ENCODE data around the gene IVNS1ABP.
"Not testable (repeated sequence)": the region's sequence is repeated elsewhere in the genome, so short reads cannot be mapped to it uniquely, and the experiment has no call there.

The IVNS1ABP gene

DNA sequence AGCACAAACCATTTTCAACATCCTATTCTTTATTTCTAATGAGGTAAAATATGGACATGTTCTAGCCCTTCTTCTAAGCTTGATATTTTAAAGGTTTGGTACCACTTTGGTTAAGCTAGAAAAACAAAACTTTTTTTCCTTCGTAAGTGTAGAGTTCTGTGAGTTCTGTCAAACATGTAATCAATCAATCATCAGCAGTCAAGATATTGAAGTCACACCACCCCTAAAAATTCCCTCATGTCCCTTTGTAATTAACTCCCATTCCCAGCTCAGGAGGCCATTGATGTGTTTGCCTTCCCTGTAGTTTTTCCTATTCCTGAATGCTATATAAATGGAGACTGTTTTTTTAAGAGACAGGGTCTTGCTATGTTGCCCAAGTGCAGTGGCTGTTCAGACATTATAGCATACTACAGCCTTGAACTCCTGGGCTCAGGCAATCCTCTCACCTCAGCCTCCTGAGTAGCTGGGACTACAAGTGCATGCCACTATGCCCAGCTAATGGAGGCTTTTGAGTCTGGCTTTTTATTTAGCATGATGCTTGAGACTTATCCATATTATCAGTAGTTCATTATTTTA lies 23.0 kb downstream of the IVNS1ABP start:
- DNase-seq (ENCODE audit: low read depth), result no peak

DNA sequence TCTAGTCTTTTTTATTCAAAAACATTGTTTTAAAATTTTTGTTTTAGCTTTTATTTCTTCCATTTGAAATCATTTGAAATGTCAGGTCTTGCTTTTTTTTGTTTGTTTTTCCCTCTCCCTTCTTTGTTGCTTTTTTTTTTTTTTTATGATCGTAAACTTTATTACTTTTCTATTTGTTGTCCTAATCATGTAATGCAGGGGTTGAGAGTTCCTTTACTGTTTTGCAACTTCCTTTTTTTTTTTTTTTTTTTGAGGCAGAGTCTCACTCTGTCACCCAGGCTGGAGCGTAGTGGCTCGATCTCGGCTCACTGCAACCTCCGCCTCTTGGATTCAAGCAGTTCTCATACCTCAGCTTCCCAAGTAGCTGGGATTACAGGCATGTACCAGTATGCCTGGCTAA lies 24.8 kb downstream of the IVNS1ABP start:
- DNase-seq (ENCODE audit: low read depth), result no peak

DNA sequence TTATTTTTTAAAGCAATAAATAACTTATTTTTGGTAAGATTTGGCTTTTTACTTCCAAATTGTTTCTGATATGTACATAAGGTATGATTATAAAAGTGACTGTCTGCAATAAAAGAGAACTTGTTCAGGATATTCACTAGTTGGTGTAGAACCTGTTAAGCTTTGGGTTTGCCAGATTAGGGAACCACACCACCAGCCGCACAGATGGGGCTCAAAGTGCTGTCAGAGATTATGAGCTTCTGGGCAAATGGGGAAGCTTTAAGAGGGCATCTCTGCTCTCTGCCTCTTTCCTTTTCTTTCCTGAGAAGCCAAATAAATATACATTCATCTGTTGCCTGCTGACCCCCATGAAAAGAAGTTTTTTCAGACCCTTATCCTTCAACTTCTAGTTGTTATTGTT lies 25.4 kb downstream of the IVNS1ABP start:
- DNase-seq (ENCODE audit: low read depth), result no peak

DNA sequence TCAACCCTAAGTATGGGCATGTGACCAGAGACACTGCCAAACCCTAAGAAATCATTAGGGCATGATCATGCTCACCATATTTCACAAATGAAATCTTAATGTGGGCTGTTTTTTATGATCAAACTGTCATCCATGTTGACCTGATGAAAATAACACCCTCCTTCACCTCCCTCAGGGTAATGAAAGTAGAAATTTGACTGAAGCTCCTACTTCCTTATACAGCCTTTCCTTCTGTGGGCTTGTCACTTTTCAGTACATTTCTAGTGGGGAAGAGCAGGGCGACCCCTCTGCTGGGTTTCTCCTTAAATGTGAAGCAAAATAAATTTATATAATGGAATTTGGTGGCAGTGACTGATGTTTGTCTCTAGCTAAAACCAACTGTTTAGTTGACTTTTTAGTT lies 25.9 kb downstream of the IVNS1ABP start:
- DNase-seq (ENCODE audit: low read depth), result no peak

DNA sequence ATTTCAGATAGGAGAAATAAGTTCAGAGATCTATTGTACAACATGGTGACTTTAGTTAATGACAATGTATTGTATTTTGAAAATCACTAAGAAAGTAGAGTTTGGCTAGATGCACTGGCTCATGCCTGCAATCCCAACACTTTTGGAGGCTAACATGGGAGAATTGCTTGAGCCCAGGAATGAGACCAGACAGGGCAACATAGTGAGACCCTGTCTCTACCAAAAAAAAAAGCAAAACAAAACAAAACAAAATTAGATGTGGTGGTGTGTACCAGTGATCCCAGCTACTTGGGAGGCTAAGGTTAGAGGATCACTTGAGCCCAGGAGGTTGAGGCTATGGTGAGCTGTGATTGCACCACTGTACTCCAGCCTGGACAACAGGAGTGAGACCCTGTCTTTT lies 27.2 kb downstream of the IVNS1ABP start:
- no peak for DNase-seq (ENCODE audit: low read depth)

DNA sequence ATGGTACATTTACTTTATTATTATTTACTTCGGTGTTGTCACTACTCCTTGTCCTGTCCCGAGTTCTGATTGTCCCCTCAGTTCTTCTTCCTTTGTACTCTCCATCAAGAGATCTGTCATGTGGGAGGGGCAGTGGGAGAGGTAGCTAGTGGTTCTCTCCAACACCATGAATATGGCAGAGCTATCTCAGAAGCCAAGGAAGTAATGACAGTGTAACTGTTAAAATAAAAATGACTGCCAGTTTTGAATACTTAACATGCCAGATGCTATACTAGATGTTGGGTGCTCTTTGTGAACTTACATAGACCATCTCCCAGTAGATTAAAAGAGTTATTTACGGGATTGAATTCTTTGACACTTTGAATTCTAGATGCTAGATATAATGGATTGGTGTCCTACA lies 28.6 kb downstream of the IVNS1ABP start:
- no peak for DNase-seq (ENCODE audit: low read depth)

DNA sequence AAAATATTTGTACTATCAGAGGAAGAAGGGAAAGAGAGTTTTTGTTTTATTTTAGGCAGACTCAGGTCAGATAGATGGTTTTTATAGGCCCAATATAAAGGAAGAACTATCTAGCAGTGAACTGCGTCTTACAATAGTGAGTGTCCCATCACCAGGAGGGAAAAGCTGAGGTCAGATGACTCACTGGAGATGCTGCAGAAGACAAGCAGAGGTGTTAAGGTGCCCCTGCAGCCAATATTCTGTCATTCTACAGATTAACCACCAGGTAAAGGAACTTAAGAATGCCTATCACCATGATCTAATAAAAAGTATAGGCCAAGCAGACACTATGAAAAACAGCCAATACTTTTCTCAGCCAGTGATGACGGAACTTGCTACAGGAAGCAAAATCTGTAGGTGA lies 29.6 kb downstream of the IVNS1ABP start:
- DNase-seq (ENCODE audit: low read depth), result no peak

DNA sequence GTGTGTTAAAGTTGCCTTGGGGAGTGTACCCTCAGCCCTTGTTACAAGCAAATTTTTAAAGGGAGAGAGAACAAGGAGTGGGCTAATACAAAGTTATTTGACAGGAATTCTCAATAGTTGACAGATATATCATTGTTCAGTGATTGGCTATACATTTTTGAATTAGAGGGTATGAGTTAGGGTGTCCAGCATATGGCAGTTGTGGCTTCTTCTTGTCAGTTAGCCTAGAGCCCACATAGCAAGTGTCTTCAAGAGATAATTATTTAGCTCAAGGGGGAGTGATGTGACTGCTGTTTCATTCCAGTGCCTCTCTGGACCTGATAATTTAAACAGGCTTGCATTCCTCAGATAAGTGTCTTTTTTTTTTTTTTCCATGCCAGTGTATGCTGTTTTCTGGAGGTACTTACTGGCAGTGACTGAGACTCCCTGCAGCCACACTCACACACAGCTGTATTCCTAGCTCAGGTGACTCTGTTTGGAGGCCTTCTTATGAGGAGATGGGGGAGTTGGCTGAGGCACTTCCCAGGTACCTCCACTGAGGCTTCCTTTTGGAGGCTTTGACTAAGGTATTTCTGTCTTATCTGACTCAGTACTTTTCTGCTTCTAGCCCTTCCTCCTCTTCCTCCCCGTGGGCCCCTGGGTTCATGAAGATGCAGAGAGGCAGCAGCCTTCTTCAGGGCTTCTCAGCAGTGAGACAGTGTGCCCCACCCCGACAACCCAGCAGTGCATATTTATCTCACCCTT lies 32.3 kb downstream of the IVNS1ABP start:
- no peak for DNase-seq (ENCODE audit: low read depth)

DNA sequence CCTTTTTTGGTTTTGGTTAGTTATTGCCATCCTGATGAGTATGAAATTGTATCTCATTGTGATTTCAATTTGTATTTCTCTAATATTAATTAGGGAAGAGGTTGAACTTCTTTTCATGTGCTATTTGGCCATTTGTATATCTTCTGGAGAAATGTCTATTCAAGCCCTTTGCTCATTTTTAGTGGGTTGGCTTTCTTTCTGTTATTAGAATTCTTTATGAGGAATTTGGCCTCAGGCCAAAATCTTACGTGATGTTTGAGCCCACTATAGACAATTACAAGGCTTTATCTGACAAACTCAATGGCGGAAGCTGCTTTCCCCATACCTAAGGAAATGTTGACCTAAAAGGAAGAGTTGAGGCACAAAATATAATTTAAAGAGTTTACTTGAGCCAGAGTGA lies 32.9 kb downstream of the IVNS1ABP start:
- no peak for DNase-seq (ENCODE audit: low read depth)

DNA sequence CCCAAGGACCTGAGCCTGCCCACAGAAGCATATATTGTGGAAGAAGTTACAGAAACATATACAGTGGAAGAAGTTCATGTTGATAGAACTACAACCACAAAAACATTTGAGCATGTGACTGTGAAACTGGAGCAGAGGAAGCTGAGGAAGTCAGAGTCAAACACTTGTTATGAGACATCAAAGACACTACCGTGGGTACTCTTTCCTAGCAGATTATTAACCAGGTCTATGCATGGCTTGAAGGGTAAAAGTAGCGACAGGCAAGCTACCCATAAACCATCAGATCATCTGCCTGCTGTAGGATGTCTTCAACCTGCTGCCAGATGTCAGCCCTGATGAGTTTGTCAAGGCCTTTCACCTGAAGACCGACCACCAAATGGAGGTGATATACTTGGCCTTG lies 35.8 kb downstream of the IVNS1ABP start:
- no peak for DNase-seq (ENCODE audit: low read depth)

DNA sequence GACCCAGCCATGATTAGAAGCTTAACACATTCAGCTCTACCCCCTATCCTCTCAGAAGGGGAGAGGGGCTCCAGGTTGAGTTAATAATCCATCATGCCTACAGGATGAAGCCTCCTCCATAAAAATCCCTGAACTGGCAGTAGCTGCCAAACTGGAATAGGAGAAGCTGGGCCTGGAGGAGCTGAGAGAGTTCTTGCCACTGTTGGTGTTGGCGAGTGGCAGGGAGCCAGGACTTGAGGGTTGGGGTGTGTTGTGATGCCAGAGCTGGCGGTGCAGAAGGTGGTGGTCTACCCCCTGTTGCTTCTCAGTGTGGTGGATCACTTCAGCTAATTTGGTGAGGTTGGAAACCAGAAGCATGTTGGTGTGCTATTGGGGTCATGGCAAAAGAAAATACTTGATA lies 36.5 kb downstream of the IVNS1ABP start:
- no peak for DNase-seq (ENCODE audit: low read depth)

DNA sequence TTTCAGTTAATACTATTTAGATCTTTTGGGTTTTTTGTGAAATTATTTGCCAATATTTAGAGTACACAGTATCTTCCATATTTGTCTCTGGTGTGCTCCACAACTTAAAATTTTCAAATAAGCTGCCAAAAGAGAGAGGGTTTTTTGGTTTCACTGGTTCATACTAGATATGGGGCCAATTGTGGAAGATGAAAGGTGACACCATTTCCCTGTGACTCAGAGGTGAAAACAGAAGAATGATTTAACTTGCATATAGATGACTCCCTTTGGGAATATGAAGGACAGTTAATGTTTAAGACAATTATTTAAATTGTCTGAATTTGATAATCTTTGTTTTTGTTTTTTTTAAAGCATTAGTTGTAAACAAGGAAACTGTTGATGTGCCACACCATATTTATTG lies 37.5 kb downstream of the IVNS1ABP start:
- no peak for DNase-seq (ENCODE audit: low read depth)

DNA sequence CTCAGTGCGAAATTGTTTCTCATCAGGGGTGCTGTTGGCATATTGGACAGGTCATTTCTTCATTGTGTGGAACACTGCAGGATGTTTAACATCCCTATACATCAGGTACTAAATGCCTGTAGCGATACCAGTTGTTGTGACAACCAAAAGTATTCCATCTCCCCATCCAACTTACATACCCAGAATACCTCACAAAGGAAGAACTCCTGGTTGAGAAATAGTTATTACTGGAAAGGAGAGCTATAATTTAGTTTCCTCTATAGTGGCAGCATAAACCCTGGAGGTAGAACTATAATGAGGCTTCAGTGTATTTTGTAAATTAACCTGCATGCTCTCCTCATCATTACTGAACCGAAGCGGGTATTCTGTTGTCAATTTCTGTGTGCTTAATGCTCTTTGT lies 45.1 kb downstream of the IVNS1ABP start:
- DNase-seq (ENCODE audit: low read depth), result no peak

DNA sequence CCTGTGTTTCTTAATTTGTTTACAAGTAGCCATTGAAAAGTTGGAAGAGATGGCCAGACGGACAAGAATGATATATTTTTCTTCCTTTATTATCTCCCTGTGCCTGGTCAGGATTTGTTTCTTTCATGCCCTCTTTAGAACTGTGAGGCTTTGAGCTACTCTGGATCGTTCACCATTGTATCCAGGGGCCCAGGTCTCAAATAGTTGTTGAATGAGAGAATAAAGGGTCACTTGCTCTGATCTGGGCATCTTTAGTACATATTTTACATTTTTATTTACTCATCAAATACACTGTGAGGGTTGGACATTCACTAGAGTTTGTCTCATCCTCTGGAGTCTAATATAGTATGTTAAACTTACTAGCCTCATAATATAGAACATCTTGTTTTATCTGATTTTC lies 48.7 kb downstream of the IVNS1ABP start:
- DNase-seq (ENCODE audit: low read depth), result no peak

DNA sequence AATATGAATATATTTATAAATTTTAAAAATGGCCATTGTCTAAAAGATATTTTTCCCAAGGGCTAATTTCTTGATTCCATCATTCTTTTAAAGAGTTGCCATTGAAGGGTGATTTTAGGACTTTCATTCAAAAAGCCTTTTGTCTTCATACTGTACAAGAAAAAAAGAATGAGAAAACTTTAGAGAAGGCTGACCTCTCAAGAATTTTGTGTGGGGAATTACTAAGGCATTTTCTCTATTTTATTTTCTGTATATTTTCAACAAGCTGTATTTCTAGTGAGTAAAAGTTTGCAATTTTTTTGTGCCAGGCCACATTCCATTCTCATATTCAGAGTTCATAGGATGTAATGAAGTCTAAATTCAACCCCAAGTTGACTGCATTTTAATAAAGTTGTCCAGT lies 49.3 kb downstream of the IVNS1ABP start:
- DNase-seq (ENCODE audit: low read depth), result no peak

DNA sequence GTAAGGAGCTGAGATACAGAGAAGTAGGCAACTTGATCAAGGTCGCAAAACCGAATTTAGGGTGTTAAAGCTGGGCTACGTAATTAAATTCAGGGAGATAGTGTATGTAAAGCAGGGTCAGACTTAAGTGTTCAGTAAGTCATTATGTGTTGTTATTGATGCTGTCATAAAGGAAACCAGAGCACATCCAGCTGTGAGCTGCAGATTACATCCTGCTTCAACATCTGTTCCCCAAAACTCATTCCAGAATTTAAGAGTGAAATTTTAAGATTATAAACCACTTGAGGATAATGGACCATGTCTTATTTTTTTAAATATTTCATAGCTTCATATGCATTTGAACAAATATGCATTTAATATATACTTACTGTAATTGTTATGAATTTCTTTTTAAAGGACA lies 49.7 kb downstream of the IVNS1ABP start:
- DNase-seq (ENCODE audit: low read depth), result no peak

DNA sequence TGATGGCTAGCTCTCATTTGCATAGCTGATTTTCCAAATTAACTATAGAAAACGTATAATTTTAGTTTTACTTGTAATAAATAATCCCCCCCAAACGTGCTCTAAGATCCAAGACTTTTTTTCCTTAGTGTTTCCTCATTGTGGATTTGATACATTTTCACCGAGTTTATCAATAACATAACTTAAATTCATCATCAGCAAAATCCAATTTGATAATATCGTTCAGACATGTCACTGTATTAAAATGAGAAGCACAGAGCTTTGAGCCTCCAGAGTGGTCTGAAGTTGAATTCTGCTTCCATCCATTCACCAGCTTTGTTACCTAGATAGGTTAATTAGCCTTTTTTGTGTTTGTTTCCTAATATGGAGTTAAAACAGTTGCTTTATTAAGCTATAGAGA lies 51.7 kb downstream of the IVNS1ABP start:
- no peak for DNase-seq (ENCODE audit: low read depth)

DNA sequence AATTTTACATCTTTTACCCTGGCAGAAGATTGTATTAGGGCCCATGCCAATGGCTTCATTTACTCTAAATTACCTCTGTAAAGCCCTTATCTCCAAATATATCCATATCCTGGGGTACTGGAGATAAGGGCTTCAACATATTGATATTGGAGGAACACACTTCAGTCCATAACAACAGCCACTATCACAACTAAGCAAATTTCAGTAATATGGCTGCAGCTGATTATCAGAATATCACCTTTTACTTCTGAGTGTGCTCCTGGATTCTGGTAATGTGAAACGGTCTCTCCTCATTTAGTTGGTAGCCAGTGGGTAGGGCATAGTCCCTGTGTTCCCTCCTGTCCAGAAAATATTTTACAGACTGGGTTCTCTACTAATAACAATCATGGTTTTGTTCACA lies 53.3 kb downstream of the IVNS1ABP start:
- no peak for DNase-seq (ENCODE audit: low read depth)

DNA sequence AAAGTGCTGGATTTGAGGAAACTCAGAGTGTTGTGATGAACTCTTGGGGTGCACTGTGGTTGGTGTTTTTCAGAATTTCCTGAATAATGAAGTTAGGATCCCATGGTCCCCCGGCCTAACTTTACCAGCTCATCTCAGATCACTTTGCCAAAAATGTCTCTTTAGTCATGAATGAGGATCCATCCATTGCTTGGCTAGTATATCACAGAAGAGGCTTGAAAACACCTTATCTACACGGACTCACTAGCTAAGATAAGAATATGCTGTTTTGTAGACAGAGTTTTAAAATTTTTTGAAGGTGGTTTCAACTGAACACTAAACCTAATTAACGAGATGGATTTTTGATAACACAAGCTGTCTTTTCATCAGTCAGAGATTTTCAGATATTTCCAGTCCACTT lies 53.8 kb downstream of the IVNS1ABP start:
- no peak for DNase-seq (ENCODE audit: low read depth)

DNA sequence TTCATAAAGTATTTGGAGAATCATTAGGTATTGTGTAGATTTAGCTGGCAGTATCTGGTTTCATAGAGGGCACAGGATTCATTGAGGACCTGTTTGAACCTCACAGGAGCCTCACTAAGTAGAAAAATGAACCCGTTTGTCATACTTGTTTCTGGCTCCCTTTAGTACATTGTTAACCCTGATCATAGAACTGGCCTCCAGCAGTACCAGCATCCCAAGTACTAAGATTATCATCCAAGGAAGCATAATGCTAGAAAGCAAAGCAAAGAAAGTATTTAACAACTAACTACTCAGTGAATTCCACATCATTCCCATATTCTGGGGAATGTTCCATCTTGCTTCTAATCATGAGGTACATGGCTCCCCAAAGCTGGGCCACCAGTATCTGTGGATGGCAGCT lies 54.9 kb downstream of the IVNS1ABP start:
- DNase-seq (ENCODE audit: low read depth), result no peak

DNA sequence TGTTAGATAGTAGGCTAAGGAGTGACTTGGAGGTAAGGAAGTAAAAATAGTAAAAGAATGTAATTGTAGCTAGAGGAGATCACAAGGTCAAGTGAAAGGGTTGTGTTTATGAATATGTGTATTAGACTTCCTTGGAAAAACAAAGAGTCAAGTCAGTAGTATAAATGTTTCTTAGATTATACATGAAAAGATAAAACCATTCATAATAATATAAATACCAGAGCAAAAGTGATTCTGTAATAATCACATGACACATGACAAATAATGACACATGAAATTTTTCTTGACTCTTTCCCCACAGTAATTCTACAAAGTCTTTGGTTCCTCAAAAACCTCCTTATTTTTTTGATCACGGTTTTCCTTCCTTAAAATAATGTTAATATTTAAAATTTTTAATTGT lies 56.4 kb downstream of the IVNS1ABP start:
- no peak for DNase-seq (ENCODE audit: low read depth)

DNA sequence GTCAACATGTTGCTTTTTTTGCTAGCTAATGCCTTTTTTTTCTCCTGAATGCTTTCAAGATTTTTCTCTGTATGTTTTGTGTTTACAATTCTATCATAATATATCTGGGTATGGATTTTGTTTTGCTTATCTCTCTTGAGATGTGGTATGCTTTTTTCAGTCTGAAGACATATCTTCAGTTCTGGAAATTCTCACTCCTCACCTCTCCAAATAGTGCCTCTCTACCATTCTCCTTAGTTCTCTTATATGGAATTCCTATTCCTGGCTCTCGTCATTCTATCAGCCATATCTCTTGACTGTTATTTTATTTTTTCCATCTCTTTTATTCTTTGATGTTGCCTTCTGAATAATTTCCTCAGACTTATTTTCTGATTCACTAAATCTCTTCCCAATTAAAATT lies 58.4 kb downstream of the IVNS1ABP start:
- no peak for DNase-seq (ENCODE audit: low read depth)

DNA sequence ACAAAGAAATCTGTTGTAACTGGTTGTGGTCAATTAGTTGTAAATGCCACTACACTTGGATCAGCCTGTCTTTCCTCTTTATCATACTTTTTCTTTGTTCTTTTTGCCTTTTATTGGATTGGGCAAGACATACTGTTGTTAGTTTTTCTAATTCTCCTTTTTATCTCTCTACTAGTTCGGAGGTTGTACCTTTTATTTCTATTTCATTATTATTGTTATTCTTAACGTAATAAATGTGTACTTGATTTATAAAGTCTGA lies 59.2 kb downstream of the IVNS1ABP start:
- DNase-seq (ENCODE audit: low read depth), result peak; percentile 30

DNA sequence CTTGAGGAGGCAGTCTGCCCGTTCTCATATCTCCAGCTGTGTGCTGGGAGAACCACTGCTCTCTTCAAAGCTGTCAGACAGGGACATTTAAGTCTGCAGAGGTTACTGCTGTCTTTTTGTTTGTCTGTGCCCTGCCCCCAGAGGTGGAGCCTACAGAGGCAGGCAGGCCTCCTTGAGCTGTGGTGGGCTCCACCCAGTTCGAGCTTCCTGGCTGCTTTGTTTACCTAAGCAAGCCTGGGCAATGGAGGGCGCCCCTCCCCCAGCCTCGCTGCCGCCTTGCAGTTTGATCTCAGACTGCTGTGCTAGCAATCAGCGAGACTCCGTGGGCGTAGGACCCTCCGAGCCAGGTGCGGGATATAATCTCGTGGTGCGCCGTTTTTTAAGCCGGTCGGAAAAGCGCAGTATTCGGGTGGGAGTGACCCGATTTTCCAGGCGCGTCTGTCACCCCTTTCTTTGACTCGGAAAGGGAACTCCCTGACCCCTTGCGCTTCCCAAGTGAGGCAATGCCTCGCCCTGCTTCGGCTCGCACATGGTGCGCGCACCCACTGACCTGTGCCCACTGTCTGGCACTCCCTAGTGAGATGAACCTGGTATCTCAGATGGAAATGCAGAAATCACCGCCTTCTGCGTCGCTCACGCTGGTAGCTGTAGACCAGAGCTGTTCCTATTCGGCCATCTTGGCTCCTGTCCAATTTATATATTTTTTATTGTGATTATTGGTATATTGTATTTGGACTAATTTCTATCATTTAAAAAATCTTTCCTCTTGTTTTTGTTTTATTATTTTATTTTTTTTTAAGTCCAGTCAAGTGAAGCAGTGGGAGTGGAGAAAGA lies 59.7 kb downstream of the IVNS1ABP start:
- not testable (repeated sequence) for DNase-seq (ENCODE audit: low read depth)

Measured in non-pigmented ciliary epithelial cell (primary cell).